ENCODE data around the gene ARHGAP29.

The ARHGAP29 gene, protein sequence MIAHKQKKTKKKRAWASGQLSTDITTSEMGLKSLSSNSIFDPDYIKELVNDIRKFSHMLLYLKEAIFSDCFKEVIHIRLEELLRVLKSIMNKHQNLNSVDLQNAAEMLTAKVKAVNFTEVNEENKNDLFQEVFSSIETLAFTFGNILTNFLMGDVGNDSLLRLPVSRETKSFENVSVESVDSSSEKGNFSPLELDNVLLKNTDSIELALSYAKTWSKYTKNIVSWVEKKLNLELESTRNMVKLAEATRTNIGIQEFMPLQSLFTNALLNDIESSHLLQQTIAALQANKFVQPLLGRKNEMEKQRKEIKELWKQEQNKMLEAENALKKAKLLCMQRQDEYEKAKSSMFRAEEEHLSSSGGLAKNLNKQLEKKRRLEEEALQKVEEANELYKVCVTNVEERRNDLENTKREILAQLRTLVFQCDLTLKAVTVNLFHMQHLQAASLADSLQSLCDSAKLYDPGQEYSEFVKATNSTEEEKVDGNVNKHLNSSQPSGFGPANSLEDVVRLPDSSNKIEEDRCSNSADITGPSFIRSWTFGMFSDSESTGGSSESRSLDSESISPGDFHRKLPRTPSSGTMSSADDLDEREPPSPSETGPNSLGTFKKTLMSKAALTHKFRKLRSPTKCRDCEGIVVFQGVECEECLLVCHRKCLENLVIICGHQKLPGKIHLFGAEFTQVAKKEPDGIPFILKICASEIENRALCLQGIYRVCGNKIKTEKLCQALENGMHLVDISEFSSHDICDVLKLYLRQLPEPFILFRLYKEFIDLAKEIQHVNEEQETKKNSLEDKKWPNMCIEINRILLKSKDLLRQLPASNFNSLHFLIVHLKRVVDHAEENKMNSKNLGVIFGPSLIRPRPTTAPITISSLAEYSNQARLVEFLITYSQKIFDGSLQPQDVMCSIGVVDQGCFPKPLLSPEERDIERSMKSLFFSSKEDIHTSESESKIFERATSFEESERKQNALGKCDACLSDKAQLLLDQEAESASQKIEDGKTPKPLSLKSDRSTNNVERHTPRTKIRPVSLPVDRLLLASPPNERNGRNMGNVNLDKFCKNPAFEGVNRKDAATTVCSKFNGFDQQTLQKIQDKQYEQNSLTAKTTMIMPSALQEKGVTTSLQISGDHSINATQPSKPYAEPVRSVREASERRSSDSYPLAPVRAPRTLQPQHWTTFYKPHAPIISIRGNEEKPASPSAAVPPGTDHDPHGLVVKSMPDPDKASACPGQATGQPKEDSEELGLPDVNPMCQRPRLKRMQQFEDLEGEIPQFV

DNA sequence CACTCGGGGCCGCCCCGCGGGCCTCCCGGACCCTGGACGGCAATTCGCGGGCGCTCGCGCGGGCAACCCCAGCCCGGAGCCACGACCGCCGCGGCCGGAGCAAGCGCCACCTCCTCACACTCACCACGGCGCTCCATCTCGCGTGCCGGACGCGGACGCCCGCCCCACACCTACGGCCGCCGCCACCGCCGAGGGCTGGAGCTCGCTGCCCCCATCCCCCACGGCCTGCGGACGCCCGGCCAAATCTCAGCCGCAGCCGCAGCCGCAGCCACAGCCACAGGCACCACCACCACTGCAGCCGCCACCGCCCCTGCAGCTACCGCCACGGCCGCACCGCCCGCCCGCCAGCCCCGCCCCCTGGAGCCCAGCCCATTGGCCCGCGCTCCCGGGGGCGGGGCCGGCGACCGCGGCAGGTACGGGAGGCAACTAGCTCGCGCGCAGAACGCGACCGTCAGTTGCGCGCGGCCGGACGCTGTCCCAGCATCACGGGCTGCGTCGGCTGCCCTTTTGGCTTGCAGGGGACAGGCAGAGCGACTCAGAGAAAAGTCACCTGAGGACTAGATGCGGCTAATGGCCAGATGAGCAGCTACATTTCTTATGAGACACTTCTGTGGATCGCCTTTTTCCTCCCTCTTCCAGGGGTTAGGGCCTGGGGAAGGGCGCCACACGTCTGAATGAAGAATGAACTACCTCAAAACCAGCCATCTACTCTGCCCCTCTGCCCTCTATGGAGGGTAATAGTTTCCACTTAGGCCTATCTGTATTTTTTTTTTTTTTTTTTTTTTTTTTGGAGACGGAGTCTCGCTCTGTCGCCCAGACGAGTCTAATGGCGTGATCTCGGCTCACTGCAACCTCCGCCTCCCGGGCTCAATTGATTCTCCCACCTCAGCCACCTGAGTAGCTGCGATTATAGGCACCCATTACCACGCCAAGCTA lies at the start of gene ARHGAP29:
Gene ARHGAP29 (minus strand): TSS at position 294 of the 936 bp plus-strand sequence. CDS start 5,973 bp downstream, outside the sequence.
- no peak for DNase-seq

DNA sequence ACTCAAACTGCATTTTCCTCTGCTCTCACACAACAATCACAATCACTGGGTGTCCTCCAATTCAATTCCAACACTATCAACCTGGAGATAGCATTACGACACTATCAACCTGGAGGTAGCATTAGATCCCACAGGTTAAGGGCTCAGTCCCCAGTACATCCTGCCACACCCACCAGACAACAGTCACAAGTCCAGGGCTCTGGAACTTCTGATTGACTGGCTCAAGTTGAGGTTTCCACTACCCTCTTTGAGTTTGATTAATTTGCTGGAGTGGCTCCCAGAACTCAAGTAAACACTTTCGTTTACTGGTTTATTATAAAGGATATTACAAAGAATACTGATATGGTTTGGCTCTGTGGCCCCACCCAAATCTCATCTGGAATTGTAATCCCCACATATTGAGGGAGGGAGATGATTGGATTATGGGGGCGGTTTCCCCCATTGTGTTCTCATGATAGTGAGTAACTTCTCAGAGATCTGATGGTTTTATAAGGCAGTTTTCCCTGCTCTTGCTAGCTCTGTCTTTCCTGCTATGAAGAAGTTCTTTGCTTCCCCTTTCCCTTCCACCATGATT lies 49.6 kb upstream of the ARHGAP29 start:
- DNase-seq = no peak

DNA sequence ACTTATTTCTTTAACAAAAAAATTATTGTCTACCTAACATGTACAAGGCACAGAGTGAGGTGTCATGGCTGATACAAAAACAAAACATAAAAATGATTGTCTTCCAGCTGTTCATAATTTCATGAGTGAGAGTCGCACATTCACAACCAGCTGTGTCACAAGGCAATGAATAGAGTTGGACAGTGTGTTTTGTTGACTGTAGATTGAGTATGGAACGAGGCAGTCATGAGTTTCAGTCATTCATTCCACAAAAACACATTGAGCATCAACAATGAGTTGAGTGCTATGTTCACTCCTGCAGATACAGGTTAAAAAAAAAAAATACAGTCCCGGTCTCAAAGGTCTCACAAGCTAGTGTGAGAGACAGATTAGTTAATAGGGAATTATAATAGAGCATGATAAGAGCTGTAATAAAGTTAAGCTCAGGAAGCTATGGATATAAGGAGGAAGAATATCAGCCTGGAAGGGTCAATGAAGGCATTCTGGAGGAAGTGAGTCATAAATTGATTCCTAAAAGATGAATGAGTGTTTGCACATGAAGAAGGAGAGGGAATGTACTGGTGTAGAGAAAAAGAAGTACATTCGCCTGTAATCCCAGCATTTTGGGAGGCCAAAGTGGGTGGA lies 47.8 kb upstream of the ARHGAP29 start:
- DNase-seq = no peak

DNA sequence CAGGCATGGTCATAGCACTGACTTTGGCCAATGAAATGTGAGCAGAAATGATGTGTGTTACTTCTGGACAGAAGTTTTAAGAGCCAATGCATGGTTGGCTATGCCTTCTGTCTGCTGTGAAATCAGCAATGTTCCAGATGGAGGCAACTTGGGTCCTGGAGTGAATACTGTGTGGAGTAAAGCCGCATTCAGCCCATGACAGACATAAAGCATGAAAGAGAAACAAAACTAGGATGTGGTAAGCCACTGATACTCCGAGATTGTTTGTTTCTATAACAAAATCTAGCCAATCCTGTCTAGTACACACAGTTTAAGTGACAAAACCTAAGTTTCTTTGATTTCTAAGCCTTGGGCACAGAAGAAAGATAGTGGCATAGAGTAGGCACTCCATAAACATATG lies 47.1 kb upstream of the ARHGAP29 start:
- no peak for DNase-seq

DNA sequence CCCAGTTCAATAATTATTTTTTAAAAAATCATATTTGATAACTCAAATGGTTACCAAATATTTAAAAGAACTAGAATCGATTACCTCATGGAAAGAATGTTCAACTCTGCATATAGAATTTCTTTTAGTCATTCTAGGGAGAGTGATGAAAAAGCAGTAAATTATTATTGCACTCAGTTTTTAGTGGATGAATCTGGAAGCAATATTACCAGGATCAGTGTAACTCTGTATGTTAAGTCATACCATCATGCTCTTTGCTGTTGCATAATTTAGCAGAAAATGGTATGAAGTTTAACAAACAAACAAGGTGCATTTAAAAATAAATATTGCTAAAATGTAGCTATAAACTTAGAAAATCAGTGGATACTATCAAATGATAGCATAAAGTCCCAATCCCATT lies 46.1 kb upstream of the ARHGAP29 start:
- no peak for DNase-seq

DNA sequence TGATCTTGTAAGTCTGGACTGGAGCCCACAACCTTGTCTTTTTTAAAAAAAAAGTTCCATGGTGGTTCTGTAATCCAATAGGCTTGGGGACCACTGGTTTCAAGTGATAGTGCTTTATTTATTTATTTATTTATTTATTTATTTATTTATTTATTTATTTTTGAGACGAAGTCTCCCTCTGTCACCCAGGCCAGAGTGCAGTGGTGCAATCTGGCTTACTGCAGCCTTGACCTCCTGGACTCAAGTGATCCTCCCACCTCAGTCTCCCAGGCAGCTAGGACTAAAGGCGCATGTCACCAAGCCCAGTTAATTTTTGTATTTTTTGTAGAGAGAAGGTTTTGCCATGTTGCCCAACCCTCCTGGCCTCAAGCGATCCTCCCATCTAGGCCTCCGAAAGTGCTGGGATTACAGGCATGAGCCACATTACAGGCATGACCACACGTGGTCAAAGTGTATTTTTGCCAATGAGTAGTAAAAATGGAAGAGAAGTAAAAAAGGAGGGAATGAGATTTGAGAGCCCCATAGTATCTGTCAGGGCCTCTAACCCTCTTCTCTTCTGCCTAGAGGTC lies 44.8 kb upstream of the ARHGAP29 start:
- no peak for DNase-seq

DNA sequence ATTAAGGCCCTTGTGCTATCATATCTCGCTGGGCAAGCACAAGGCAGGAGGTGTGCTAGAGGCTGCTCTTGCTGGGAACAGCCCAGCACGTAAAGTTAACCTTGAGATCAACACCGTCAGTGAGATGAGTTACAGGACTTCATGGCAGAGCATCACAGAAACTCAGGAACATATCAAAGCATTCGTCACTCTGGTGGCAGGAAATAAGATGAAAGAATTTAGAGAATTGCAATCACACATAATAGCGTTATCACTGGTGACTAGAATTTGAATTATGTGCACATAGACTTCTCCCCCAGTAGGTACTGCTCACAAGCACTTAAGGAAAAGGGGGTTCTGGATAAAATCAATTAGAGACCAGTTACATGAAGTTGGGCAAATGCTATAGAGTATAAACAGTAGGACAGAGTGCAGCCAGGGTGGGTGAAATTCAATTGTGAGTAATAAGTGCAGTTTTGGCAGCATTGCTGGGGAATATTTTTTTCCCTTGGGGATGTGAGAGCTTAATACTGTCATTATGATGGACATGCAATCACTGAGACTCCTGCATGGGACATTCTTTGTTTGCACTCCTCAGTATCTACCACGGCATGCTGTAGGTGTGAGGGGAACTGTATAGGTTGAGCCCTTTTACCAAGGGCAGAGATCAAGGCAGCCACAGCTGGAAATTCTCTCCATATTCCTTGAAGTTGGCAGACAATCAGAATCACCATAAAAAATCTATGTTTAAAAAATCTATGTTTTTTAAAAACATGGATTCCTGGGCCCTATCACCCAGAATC lies 44.2 kb upstream of the ARHGAP29 start:
- DNase-seq = no peak

DNA sequence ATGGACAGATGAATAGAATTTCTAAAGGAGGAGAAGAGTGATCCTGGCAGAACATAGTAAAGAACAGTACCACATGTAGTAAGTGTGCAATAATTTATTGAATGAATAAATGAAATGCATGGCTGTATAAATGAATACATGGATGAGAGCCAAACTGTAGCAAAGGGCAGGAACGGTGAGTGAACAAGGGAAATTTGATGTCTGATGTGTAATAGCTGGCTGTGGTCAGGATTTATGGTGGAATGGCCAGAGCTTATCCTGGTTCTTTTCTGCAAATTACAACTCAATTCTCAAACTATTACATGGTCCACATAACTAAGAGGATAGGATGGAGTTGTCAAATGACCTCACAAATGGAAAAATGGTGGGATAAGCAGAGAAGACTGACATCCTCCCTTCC lies 43.2 kb upstream of the ARHGAP29 start:
- DNase-seq = no peak

DNA sequence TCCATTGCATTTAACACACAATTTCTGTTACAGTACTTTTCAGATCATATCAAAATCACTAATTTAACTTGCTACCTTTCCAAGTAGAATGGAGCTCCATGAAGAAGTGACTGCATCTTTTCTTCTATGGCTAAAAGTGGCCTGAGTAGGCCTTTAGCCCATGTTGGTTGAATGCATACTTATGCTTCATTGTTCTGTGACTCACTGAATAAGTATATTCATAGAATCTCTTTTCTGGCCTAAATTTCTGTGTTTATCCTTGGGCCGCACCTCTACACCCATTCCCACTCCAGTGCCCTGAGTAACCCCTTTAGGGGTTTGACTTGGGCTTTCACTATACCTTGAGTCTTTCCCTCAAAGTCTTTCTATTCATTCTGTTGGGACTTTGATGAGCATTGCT lies 42.1 kb upstream of the ARHGAP29 start:
- DNase-seq = no peak

DNA sequence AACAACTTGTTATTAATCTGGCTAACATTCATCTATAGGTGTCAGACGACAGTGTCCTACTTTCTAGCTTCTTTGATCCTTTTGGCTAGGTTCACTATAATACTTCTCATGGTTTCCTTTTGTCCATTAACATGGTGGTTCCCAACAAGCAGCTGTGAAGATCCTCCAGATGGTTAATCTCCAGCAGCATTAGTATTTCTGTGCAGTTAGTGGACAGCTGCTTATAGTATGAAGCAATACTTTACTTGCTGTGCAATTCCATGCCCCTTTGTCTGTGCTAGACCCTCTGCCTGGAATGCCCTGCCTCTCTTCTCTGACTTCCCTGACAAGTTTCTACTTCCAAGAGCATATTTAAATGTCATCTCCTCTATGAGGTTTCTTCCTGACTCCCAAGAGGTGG lies 41.7 kb upstream of the ARHGAP29 start:
- no peak for DNase-seq

DNA sequence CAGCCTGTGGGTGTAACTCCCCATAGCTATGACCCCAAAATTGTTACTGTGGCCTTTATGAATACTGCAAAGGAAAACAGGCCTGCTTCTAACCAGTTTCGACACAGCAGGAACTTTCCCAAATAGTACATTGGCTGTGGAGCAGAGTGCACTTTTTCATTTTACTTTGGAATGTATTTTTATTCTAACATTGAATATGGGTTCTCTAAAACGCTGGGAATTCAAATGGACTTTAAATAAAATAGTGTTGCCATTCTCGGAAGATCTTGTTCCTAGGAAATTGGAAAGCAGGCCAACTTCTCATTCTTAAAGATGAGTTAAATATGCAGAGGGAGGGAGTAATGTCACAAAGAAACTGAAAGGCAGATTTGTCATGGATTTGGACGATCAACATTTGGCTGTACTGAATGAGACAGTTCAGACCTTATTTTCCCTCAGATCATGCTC lies 39.6 kb upstream of the ARHGAP29 start:
- DNase-seq = no peak

DNA sequence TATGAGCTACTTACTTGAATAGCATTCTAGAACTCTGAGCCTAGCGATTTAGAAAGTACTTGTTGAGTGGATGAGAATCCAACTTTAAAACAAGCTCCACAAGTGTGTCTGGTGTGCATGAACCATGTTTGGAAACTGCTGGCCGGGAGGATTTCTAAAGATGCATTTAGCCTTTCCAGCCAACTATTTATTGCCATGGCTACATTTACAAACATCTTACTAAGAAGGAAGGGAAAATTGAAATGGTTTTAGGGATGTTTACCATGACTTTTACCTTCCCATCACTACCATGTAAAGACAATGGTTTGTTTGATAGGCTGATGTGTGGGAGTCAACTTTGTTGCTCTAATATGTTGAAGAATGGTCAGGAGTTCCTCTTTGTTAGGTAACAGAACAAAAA lies 37.7 kb upstream of the ARHGAP29 start:
- no peak for DNase-seq

DNA sequence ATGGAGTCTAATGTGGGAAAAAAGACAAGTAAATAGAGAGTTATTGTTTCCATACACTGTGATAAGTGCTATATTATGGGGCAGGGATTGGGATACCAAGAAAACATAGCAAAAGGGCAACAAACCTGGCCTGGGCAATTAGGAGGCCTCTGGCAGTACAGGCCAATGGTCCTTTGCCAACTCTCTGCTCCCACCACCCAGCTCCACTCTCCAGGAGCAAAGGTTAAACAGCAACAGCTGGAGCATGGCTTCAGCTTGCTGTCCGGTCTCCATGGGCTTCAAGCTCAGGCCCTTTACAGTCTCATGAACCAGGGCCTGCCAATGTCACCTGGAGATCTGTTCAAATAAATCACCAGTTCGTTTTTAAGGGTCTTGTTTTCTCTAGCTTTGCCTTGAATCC lies 37.2 kb upstream of the ARHGAP29 start:
- DNase-seq = no peak

DNA sequence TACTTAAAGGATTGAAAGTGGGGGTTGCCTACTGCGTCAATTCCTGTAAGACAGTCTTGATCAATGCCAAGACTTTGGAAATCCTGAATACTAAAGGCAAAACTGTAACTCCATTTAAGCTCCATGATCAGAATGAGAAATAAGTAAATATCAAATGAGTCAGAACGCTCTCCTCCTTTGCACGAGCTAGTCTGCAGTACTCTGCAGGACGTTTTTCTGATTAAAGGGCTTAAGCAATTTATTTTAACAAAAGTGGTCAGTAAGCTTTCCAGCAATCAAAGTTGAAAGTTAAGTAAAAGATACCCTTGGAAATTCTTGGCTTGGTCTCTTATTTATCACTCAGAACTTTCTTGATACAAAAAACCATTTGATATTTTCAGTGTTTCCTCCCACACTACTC lies 35.7 kb upstream of the ARHGAP29 start:
- no peak for DNase-seq

DNA sequence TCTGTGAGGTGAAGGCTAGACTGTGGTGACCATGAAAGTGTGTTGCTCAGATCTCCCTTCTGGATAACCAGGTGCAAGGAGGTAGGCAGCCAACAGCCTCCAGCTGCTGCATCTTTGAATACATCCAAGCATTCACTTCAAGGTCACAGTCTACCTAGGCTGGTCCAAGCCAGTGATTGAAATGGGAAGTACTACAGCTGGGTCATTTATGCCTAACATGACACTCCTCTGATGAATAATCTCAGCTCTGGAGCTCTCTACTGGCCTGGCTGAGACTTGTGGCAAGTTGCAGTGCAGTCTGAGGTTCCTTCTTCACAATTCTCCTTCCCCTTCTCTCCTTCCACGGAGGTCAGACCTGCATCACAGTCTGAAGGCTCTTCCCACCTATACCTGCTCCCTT lies 35.0 kb upstream of the ARHGAP29 start:
- no peak for DNase-seq

DNA sequence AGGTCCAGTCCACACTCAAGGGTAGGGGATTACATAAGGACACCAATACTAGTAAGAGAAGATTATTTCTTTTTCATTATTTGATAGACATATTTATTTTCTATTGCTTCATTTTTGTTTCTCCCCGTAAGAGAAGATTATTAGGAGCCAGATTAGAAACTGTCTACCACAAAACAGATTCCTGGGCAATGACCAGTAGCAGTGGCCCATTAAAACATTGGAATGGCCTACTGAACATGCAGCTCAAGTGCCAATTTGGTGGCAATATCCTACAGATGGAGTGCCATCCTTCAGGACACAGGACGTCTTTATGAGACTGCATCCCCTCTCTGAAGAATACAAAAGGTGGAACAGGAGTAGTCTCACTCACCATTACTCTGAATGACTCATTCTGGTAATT lies 34.0 kb upstream of the ARHGAP29 start:
- DNase-seq = no peak

DNA sequence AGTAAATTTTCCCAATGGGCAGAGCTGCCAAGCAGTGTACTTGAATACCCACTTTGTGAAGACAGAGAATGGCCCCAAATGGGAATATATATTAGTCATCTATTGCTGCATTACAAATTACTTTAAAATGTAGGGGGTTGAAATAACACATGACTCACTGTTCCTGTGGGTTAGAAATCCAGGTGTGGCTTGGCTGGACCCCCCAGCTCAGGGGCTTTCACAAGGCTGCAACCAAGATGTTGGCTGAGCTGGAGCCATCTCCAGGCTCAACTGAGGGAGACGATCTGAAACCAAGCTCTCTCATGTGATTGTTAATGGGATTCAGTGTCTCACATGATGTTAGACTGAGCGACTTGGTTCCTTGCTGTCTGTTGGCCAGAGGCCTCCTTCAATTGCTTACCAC lies 33.4 kb upstream of the ARHGAP29 start:
- peak; percentile 79 for DNase-seq

DNA sequence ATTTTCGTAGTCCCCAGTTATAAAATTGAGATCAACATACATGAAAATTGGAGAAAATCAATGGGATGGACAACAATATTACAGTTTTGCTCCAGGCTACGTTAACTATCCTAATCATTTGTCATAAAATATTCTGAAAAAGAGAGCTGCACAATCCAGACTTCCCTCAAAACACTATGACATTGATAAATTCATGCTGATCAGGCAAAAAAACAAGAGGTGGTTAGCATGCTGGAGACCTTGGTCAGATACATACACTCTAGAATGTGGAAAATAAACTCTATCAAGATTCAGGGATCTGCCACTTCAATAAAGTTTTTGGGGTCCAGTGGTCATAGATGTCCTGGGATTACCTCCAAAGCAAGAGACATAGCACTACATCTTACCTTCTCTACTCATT lies 32.5 kb upstream of the ARHGAP29 start:
- no peak for DNase-seq

DNA sequence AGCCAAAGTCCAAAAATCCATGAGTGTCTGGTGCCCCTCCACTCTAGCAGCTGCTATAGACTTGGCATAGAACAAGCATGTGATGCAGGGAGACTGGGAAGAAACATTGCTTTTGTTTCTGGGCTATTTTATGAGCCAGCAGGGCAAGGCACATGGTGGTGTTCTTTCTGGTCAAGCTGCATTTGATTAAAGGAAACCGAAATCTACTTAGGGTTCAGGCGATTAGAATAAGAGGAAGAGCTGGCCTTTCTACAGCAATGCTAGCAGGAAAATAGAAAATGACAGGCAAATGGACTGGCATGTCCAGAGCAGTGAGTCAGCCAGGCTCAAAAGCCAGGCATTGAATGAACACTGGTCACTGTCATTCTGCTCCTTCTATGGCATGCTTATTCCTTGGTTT lies 28.5 kb upstream of the ARHGAP29 start:
- DNase-seq = no peak

DNA sequence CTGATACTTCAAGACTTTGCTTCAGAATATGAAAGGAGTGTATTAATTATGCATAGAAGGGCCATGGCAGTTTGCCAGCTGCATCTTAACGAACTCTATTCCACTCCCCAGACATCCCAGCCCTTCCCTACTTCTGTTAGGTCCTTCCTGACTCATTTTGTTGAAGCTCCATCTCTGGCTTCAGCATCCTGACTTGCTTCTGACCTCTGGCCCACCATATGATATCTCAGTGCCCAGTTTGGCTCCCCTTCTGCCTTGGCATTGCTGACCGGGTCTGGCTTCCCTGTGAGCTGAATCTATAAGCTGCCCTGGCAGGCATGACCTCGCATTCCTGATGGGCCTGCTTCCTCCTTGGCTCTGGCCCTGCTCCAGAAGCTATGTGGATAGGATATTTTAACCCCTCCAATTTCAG lies 27.6 kb upstream of the ARHGAP29 start:
- DNase-seq = no peak

Measured in kidney glomerular epithelial cell (primary cell).